AG04450 (cell line): Measurements from ENCODE around the gene RAI14. TPM values are rescaled to one million over a fixed set of nuclear protein-coding genes. Genes with fewer than 3 reads are reported as not detected.

Source experiments
- CTCF ChIA-PET: fragments of 300-600, 350-600 bp; formaldehyde crosslinking; extraction: SDS; loops from one replicate; lab custom pipeline; 2022; ENCODE audit warnings: antibody characterized with exemption, inconsistent platforms; lab: Charles Lee
- POLR2A ChIA-PET: fragments of 350-600 bp; formaldehyde crosslinking; extraction: SDS; loops from one replicate; lab custom pipeline; 2021; ENCODE audit warnings: antibody characterized with exemption, inconsistent platforms; lab: Yijun Ruan, JAX
- DNase-seq: peaks from one replicate; pipeline ENCODE4 v3.0.0-alpha.2; 2011; ENCODE audit warnings: low read depth, low spot score
- H3K27ac ChIP-seq: one replicate; pipeline ENCODE4 v1.5.1; 2012; ENCODE audit warnings: low read depth, low read length, control low read depth
- H3K27me3 ChIP-seq: one replicate; pipeline ENCODE4 v1.6.0; 2012; ENCODE audit warnings: low read length; ENCODE audit not compliant: control insufficient read depth, insufficient read depth
- H3K4me3 ChIP-seq: 2 replicates; pipeline ENCODE4 v1.5.1; 2011; ENCODE audit warnings: mild to moderate bottlenecking, low read depth, low read length, control low read depth
- H3K9me3 ChIP-seq: 2 replicates; pipeline ENCODE4 v1.5.1; 2012; ENCODE audit warnings: low read length; ENCODE audit not compliant: control insufficient read depth, insufficient read depth
- CTCF ChIP-seq: IDR thresholded peaks from 2 replicates; pipeline ENCODE4 v1.5.1; 2011; ENCODE audit warnings: low read depth, low read length, control low read depth, inconsistent platforms
- polyA plus RNA-seq: library from polyadenylated mRNA; depleted of rRNA; stranded (reverse); fragments of >200 nt; gene quantifications from 2 replicates; pipeline ENCODE4 v1.2.3, GENCODE V29; 2011

RAI14 gene
- polyA plus RNA-seq, 1 experiment: 162 TPM

- no peak for DNase-seq
- CTCF ChIA-PET: interaction anchor here (0.6 to 1.1 kb wide), 2 partner anchors 71 to 171 kb away, joined by 3 read pairs; no protein-coding TSS in a partner anchor
- H3K27ac ChIP-seq: peak overlapping the region; percentile 98
- peak overlapping the region; percentile 82 for H3K4me3 ChIP-seq
- peaks cover 3% of the 10 kb centered on the region; the same call in 1 of the 2 replicates for H3K9me3 ChIP-seq
- TF ChIP-seq CTCF: no peak
- POLR2A ChIA-PET: interaction anchor here (0.7 to 2.1 kb wide), 4 partner anchors 31 to 123 kb away, joined by 3 to 18 read pairs (median 4); no protein-coding TSS in a partner anchor
- no peaks in the 10 kb centered on the region for H3K27me3 ChIP-seq
These were observed 1.3 kb downstream of the RAI14 start for GRCh38 chr5:34657274-34657921.

GRCh38 chr5:34657988-34658387, 1.9 kb downstream of the RAI14 start:
- ChIA-PET CTCF (interaction anchor here (0.6 to 1.1 kb wide), 4 partner anchors 72 to 172 kb away, joined by 3 read pairs; no protein-coding TSS in a partner anchor), POLR2A (interaction anchor here (1.0 to 1.1 kb wide), 2 partner anchors 32 to 77 kb away, joined by 3 read pairs; no protein-coding TSS in a partner anchor)

GRCh38 chr5:34659168-34659567, 3.0 kb downstream of the RAI14 start:
- ChIA-PET CTCF (interaction anchor here (0.6 to 1.1 kb wide), 3 partner anchors 21 to 172 kb away, joined by 3 read pairs; no protein-coding TSS in a partner anchor), POLR2A (interaction anchor here (1.0 kb wide), 1 partner anchor 34 kb away, joined by 3 read pairs; no protein-coding TSS in a partner anchor)
- DNase-seq: no peak
- Histone ChIP-seq H3K9me3 (peaks cover 3% of the 10 kb centered on the region; the same call in 1 of the 2 replicates), H3K4me3 (peak overlapping the region; percentile 82), H3K27ac (peak overlapping the region; percentile 82), H3K27me3 (no peaks in the 10 kb centered on the region)
- no peak for TF ChIP-seq CTCF

More at GRCh38 chr5:34657988-34658387, 1.9 kb downstream of the RAI14 start:
- Histone ChIP-seq H3K4me3 (peak overlapping the region; percentile 82), H3K27ac (peak overlapping the region; percentile 98), H3K27me3 (no peaks in the 10 kb centered on the region), H3K9me3 (peaks cover 3% of the 10 kb centered on the region; the same call in 1 of the 2 replicates)
- TF ChIP-seq CTCF: peak; percentile 47
- no peak for DNase-seq

- H3K27ac ChIP-seq: peak overlapping the region; percentile 99
These were observed 4.3 kb downstream of the RAI14 start for GRCh38 chr5:34660444-34660843.

More at GRCh38 chr5:34660444-34660843, 4.3 kb downstream of the RAI14 start:
- ChIA-PET CTCF (no interaction called here), POLR2A (interaction anchor here (0.7 to 1.3 kb wide), 5 partner anchors 35 to 175 kb away, joined by 3 to 6 read pairs (median 4); no protein-coding TSS in a partner anchor)
- no peak for TF ChIP-seq CTCF
- peaks cover 3% of the 10 kb centered on the region; the same call in 1 of the 2 replicates for H3K9me3 ChIP-seq
- peak; percentile 97 for DNase-seq
- H3K27me3 ChIP-seq: no peaks in the 10 kb centered on the region
- peak overlapping the region; percentile 42 for H3K4me3 ChIP-seq
